ENCODE measurements around the gene CELF3.

The CELF3 gene

DNA sequence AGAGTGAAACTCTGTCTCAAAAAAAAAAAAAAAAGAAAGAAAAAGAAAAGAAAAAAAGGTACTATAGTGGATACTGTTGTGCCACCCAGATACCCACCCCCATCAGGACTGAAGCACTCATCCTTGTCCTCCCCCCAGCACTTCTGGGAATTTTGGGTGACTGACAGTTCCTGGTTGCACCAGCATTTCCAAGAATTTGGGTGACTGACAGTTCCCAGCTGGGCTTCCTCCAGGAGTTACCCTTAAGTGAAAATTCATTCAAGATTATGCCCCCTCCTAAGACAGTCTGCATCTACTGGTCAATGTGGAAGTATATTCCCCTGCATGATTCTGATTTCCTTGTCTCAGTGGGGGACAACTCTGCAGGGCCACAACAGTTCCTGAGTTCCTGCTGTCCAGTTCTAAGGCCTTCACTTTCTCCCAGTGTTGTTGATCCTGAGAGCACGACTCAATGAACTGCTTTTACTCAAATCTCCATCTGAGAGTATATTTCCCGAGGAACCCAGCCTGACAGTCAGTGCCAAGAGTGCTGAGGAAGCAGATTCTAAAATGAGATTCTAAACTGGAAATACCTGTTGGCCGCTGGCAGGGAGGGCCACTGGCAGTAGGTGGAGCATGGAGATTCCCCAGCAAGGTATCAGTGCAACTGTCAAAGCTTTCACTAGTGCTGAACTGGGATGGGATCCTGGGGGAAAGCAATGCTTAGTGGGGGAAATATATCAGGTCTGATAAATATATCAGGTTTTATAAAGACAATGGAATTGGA lies 23.2 kb upstream of the CELF3 start:
- no peak for TF ChIP-seq CTCF (IDR thresholded peaks at IDR 0.05)

DNA sequence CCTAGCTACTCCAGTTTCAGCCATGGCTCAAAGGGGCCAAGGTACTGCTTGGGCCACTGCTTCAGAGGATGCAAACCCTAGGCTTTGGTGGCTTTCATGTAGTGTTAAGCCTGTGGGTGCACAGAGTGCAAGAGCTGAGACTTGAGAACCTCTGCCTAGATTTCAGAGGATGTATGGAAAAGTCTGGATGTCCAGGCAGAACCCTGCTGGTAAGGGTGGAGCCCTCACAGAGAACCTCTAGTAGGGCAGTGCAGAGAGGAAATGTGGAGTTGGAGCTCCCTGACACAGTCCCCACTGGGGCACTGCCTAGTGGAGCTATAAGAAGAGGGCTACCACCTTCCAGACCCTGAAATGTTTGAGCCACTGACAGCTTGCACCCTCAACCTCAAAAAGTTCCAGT lies 20.9 kb upstream of the CELF3 start:
- no peak for TF ChIP-seq CTCF (IDR thresholded peaks at IDR 0.05)

DNA sequence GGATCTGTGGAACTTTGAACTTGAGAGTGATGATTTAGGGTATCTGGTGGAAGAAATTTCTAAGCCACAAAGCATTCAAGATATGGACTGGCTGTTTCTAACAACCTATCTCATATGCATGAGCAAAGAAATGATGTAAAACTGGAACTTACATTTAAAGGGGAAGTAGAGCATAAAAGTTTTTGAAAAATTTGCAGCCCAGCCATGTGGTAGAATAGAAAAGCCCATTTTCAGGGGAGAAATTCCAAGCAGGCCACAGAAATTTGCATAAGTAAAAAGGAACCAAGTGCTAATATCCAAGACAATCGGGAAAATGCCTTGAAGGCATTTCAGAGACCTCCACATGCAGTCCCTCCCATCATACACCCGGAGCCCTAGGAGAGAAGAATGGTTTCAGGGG lies 20.4 kb upstream of the CELF3 start:
- TF ChIP-seq CTCF (IDR thresholded peaks at IDR 0.05): no peak

GRCh38 chr1:151733126-151733525 lies 16.5 kb upstream of the CELF3 start:
- no peak for TF ChIP-seq CTCF (IDR thresholded peaks at IDR 0.05)

GRCh38 chr1:151729966-151730291 lies 13.3 kb upstream of the CELF3 start:
- no peak for TF ChIP-seq CTCF (IDR thresholded peaks at IDR 0.05)

DNA sequence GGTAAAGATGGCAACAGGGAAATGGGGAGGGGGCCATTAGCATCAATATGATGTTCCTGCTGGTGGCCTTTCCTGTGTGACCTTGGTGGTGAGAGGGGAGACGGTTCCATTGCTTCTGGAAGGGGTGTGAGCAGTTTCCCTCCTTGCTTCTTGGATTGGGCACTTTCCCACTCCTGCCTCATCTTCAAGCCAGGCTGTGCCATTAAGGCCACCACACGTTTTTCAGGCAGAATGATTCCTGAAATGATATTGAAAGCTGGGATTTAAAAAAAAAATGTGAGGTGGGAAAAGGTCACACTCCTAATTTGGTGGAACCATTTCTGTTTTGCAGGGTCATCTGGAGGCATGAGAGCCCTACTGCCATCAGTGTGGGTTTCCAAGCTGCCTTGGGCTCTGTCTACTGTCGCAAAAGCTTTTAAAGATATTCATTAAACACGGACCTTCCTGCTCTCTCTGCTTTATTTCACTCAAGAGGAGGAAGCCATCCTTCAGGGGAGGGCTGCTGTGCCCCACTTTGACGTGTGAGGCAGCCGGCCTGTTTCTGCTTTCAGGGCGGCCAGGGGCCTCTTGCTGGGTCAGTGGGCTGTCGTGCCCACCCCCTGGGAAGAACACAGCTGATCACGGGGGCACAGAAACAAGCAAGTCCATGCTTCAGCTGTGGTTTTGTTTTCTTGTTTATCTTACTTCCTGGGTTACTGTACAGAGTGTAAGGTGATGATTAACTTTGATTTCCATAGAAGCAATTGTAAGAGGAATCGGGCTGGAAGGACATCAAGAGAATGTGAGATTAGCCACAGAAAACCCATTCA lies 12.8 kb upstream of the CELF3 start:
- no peak for TF ChIP-seq CTCF (IDR thresholded peaks at IDR 0.05)

- no peak for TF ChIP-seq CTCF (IDR thresholded peaks at IDR 0.05)
Measured at GRCh38 chr1:151728151-151729054, 11.8 kb upstream of the CELF3 start.

Measured in LNCAP (cell line).